ENCODE results near the gene PAGR1. TPM values are rescaled to one million over a fixed set of nuclear protein-coding genes. Genes with fewer than 3 reads are reported as not detected.
A peak's percentile ranks its signal among the peaks of the same experiment; 100 is the strongest.

The PAGR1 gene
- total and polyA plus RNA-seq, 9 of the 15 experiments (the other 6 are each of a cell fraction or from before 2014, with no cell fraction given) = 1.4 to 58.2 (median 16.8) TPM

- peak; percentile 77 for TF ChIP-seq NFIC (IDR thresholded peaks at IDR 0.05)
- no peak for TF ChIP-seq FOXA1 (IDR thresholded peaks at IDR 0.05; ENCODE audit: borderline replicate concordance)
- TF ChIP-seq CC2D1A (IDR thresholded peaks at IDR 0.05) = peak; percentile 88
- TF ChIP-seq KLF16 (IDR thresholded peaks at IDR 0.05) = peak; percentile 16; the same call in 1 of the 2 replicates
- peak; percentile 38; the same call in 1 of the 2 replicates for TF ChIP-seq SOX6 (IDR thresholded peaks at IDR 0.05)
- peak; percentile 87; the same call in 1 of the 2 replicates for TF ChIP-seq MTA3 (IDR thresholded peaks at IDR 0.05; ENCODE audit: borderline replicate concordance)
- no peak for TF ChIP-seq E4F1 (CRISPR knock-in tag; IDR thresholded peaks at IDR 0.05; ENCODE audit: borderline replicate concordance)
- no peak for TF ChIP-seq TSC22D4 (tag; IDR thresholded peaks at IDR 0.05)
- no peak for TF ChIP-seq XRCC4 (IDR thresholded peaks at IDR 0.05; ENCODE audit: extremely low read depth, insufficient read depth, insufficient read length)
- no peak for TF ChIP-seq SNRNP70 (optimal IDR thresholded peaks at IDR 0.05; ENCODE audit: low read depth, low read length)
- TF ChIP-seq KLF6 (CRISPR knock-in tag; IDR thresholded peaks at IDR 0.05; ENCODE audit: borderline replicate concordance) = peak; percentile 74; the same call in 1 of the 2 replicates
- no peak for TF ChIP-seq ETV6 (IDR thresholded peaks at IDR 0.05; ENCODE audit: borderline replicate concordance in 1 of 2, low read depth in 2 of 2, low read length in 1 of 2)
- TF ChIP-seq ETV6 (CRISPR knock-in tag; IDR thresholded peaks at IDR 0.05; ENCODE audit: borderline replicate concordance) = no peak
- peak in 1 of 2 experiments; percentile 34; a peak in 1 of 3 replicates for TF ChIP-seq CBX3 (IDR thresholded peaks at IDR 0.05; ENCODE audit: borderline replicate concordance in 1 of 2, low read length in 2 of 2)
- no peak for TF ChIP-seq TCF3 (CRISPR knock-in tag; IDR thresholded peaks at IDR 0.05)
- TF ChIP-seq POLR2G (IDR thresholded peaks at IDR 0.05; ENCODE audit: low read depth, low read length) = peak; percentile 90
- TF ChIP-seq ZBTB11 (CRISPR knock-in tag; IDR thresholded peaks at IDR 0.05) = peak in 1 of 3 experiments; percentile 83; a peak in 2 of 6 replicates
- peak; percentile 89 for TF ChIP-seq POLR2A (conservative IDR thresholded peaks at IDR 0.05)
- peak; percentile 85 to 87 for TF ChIP-seq E2F6 (IDR thresholded peaks at IDR 0.05; ENCODE audit: borderline replicate concordance in 1 of 2, extremely low read depth in 1 of 2, insufficient read depth in 1 of 2, insufficient read length in 1 of 2, low read depth in 1 of 2, low read length in 1 of 2, poor library complexity in 1 of 2, severe bottlenecking in 1 of 2)
These were observed at the start of gene PAGR1 (continued) for GRCh38 chr16:29815793-29816693.

Measured in K562 (cell line).